Skin of body (tissue), 2 donors: ENCODE data around the gene P2RY4. TPM values are rescaled to one million over a fixed set of nuclear protein-coding genes. Genes with fewer than 3 reads are reported as not detected.
"Not testable (repeated sequence)": the region's sequence is repeated elsewhere in the genome, so short reads cannot be mapped to it uniquely, and the experiment has no call there.

ENCODE experiments used
- DNase-seq: peaks from one replicate; lab custom pipeline; 2025; lab: John Stamatoyannopoulos, UW
- total RNA-seq: library from RNA; depleted of rRNA; stranded (reverse); fragments of >200 nt; gene quantifications from one replicate; pipeline ENCODE4 v1.2.3, GENCODE V29; 2014

Gene P2RY4
- total RNA-seq = 0.69 TPM

DNA sequence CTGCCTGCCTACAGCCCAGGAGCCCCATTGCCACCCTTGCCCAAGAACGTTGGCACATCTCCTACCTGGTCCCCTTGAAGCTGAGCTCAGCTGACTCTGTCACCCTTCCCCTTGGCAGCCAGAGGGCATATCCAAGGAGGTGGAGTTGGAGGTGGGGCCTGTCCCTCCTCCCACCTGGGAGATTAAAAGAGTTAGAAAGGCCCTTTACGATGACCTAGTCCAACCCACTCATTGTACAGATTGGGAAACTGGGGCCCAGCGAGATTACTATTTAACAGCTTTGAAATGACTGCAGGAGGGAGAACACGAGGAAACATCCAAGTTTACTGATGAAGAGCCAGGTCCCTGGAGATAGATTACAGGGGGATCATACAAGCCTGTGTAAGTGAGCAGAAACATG lies at the start of gene P2RY4:
Gene P2RY4, minus strand, starts transcription at position 101 of the 400 bp plus-strand sequence. CDS start 580 bp downstream, outside the sequence.
- no peak for DNase-seq

DNA sequence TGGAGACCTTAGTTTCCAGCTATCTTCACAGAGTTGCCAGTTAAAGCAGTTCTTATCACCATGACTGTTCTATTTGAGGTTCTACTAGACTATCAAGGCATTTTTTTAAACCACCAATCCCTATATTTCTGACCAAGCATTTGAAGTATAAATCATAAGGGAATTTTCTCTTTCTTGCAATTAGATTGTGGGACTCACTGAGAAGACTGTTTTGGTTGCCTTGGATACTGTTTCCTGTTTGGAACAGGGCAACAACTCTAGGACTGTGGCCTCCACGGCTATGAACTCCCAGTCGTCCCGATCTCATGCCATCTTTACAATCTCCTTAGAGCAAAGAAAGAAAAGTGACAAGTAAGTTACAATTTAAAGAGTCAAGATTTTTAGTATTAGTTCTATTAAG lies 41.7 kb upstream of the P2RY4 start:
- no peak for DNase-seq

DNA sequence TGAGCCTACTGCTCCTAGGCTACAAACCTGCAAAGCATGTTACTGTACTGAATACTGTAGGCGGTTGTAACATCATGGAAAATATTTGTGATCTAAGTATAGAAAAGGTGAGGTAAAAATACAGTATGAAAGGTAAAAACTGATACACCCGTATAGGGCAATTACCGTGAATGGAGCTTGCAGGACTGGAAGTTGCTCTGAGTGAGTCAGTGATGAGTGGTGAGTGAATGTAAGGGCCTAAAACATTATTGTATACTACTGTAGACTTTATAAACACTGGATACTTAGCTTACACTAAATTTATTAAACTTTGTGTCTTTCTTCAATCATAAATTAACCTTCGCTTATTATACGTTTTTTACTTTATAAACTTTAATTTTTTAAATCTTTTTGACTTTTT lies 33.6 kb upstream of the P2RY4 start:
- no peak for DNase-seq

DNA sequence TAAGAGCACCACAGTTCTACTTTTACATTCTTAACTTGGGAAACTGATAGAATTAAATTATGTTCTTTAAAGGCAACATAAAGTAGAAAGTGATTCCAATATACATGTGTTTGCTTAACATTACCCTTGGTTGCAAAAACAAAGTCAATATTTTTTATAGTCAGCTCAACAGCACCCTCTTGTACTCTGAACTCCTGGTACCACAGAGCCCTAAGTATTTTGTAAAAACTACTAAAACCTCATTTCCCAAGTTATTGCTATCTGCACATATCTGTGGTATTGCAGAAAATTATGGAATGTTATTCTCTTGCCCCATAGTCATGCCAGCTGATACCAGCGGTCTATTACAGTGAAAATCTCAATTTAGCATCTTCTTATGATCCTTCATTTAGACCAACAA lies 32.8 kb upstream of the P2RY4 start:
- DNase-seq = no peak

DNA sequence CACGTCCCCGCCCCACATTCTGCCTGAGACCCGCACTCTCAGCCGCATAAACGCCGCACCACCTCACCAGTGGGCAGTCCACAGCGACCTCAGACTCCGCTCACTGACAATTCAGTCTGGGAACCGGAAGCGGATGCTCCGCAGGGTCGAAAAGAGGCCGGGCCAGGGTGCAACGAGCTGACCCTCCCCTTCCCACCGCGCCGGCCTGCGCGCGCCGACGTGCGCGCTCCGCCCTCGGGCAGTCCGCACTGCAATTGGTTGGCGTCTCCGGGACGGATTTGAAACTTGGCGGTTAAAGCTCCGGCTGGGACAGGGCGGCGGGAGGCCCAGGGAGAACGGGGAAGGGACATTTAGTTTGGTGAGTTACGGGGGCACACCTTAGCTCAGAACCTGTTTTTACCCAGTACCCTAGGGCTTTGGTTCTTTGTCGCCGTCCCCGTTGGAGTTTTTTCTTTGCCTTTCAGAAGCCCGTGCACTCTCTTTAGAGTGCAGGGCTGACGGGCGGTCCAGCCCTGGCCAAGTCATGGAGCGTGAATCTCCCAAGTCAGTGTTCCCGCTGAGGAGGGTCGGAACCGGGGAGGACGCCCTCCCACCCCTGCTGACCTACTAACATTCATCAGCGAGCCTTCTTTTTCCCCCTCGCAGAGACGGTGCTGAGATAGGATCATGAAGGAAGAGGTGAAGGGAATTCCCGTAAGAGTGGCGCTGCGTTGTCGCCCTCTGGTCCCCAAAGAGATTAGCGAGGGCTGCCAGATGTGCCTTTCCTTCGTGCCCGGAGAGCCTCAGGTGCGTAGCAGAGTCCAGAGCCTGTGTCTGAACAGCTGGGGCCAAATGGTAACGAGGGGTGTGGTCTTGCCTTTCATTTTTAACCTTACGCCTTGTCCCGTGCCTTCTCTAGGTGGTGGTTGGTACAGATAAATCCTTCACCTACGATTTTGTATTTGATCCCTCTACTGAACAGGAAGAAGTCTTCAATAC lies 30.1 kb upstream of the P2RY4 start, which contains the start of the genes KIF4A and PDZD11:
Gene KIF4A, plus strand, starts transcription at position 312 of the 978 bp plus-strand sequence. Its CDS starts 355 bp downstream, at position 667.
Gene PDZD11, minus strand, starts transcription at position 135 of the 978 bp plus-strand sequence. CDS start 586 bp downstream, outside the sequence.
- DNase-seq = peak; percentile 77

DNA sequence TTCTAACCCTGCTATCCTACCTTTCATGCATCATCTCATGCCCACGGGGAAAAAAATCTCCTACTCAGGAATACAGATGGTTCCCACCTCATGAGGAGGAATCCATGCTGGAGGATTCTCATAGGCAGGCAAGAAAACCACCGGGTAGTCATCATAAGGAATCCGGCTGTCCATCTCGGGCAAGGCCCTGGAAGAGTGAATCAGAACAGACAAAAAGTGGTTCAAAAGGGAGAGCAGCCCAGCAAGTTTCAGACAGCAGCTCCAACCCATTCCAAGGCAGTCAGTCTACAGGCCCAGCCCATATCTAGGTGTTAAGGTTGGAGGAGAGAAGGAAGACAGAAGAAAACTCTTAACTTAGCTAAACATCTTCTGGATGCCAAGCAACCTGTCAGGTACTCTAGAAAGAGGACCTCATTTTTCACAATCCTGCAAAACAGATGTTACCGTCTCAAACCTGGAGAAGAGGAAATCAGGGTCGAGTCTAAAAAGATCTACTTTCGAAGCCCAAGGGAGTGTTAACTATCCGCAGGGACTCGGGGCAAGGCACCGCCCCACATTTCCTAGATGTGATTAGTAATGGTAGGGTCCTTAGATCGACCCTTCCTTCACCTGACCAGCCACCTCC lies 29.3 kb upstream of the P2RY4 start:
- DNase-seq = no peak

DNA sequence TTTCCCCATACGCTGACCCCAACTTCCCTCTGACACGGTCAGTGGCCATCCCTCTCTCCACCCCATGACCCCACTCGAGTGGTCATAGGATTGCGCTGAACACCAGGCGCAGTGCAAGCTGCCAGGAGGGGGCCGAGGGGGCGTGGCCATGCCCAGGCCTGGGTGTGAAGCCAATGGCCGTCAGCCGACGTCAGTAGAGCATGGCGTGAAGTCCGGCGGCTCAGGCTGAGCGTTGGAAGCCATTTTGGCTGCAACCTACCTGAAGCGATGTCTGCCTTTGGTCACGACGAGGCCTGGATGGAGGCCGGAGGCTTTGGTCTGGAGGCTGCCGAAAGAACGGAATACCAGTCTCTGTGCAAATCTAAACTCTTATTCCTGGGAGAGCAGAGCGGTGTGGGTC lies 21.9 kb upstream of the P2RY4 start, which contains the start of gene RAB41:
Gene RAB41, plus strand, starts transcription at position 222 of the 400 bp plus-strand sequence. Its CDS starts 46 bp downstream, at position 268.
- no peak for DNase-seq

DNA sequence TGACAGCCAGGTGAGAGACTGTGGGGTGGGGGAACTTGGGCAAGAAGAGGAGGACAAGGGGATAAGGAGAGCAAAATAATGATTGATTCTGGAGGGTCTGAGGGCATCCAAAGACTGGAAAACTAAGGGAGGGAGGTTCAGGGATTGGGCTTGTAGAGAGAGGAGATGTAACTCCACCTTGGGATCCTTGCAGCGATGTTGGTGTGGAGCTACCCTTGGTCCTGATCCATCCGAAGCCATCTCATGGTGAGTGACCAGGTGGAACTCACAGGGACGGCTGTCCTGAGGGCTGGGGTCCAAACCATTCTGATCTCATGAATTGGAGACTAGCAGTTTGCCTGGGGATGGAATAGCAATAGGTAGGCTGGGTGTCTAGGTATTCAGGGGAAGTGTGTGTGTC lies 20.6 kb upstream of the P2RY4 start:
- no peak for DNase-seq

DNA sequence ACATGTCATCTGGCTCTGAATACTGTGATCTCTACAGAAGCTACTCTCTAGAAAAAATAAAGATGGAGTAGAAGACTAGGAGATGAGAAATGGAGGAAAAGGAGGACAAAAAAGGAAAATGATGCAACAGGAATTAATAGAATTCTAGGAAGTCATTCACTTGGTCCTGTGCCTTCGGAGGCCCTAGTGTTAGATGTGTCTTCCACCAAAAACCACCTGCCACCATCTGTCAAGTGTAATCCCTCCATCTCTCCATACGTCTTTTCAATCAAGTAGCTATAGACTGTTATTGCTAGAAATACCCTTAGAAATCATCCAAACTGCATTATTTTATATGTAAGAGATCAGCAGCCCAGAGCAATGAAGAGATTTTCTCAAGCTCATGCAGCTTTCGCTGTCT lies 19.1 kb upstream of the P2RY4 start:
- DNase-seq = no peak

DNA sequence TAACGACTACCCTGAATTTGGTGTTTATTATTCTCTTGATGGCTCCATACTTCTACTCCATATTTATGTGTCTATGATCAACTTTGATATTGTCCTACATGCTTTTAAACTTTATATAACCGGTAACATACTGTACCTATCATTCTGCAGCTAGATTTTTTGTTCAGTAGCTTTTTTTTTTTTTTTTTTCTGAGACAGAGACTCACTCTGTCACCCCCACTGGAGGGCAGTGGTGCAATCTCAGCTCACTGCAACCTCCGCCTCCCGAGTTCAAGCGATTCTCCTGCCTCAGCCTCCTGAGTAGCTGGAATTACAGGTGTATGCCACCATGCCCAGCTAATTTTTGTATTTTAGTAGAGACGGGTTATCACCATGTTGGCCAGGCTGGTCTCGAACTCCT lies 14.0 kb upstream of the P2RY4 start:
- DNase-seq = not testable (repeated sequence)

DNA sequence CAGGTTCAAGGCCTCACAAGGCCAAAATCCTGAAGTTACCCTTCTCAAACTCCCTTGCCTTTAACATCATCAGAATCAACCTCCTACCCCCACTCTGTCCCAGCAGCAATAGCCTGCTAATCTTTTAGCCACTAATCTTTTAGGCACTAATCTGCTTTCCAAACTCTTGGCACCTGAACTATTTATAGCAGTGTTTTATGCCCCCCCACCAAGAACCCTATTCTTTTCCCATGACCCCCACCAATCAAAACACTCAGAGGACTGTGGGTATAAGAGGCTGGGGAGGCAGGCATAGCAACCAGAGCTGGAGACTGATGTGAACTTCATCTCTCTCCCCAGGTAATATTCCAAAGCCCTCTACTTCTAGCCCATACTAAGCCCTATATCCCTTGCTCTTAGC lies 8.0 kb upstream of the P2RY4 start, which contains the start of gene ARR3:
Gene ARR3, plus strand, starts transcription at position 301 of the 400 bp plus-strand sequence. CDS start 1,052 bp downstream, outside the sequence.
- no peak for DNase-seq

DNA sequence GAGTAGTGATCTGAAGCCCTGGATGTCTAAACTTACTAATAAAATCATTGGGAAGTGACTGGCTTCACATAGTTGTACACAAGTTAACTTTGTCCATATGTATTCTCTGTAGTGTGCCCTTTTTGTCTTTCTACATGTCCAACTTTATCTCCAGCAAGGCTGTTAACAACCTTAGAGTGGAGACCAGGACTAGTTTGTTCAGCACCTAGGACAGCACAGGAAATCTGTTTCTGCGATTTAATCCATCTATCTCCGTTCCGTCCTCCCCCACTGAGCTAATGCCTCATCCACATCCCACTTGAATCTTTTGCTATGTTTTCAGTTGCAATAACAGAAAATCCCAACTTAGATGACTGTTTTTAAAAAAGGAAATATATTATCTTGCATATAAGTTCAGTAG lies 4.8 kb upstream of the P2RY4 start:
- no peak for DNase-seq

DNA sequence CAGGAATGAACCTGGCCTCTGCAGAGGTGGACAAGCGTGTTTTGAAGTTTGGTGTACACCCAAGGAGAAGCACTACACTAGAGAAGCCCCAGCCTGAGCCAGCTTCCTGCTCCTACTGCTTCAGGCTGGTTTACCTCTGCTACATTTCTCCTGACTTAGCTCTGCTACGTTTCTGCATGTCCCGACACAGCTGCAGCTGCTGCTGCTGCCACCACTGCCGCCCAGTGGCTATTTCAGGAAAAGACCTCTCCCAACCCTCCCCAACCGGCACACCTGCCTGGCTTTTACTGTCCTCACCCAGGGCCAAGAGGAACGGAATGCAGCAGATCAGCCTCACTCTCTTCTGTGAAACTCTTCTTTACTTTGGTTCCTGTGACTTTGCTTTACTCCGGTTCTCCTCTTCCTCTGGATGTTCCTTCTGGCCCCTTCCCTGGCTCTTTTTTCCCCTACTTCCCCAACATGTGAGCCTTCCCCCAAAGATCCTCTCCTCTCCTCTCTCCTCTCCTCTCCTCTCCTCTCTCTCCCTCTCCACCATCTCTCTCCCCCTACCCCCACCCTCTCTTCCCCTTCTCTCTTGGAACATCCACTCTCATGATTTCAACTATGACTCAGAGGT lies 3.1 kb upstream of the P2RY4 start:
- no peak for DNase-seq

DNA sequence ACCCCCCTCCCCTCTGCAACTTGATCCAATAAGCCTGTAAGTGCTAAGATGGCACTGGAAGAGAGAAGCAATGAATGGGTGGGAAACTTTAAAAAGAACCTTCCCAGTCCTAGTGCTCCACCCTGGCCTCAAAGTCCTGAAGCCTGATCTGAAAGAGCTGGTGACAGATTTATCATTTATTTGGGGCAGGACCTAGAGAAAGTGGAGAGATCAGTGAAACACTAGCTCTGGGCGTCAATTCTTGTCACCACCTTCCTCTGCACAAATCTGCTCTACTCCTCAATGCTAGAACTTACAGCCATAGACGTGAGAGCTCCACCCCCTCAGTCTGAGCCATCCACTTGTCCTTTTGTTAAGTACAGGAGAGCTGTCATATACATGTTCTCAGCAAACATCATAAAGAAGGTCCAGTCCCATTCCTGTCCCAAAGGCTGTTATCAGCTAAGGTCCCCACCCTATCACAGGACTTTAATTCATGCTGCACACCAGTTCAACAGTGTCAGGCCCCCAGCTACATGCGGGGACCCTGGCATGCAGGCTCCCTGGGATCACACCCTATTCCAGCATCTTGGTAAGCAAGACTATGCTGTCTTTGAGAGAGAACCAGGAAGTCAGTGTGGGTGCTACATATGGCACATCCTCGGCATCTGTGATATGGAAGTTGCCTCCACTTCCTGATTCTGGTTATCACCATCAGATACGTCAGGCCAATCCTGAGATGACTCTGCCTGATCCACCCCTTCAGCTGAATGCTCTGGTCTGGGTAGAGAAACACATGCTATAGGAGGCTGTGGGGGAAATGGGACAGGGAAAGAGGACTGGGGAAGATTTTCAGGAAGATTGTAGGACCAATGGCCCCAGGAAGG lies 2.3 kb downstream of the P2RY4 start:
- no peak for DNase-seq

DNA sequence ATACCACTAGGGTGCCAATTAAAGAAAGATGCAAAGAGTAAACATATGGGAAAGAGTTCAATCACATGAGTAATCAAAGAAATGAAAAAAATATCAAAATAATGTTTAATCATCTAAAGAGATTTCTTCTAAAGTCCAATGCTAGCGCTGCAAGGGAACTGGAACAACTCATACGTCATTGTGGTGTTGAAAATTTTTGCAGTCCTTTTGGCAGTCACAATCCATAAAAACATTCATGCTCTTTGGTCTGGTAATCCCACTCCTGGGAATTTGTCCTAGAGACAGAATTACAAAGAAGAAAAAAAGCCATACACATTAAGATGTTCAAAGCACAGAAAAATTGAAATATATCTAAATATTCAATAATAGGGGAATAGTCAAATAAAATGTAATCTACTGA lies 4.6 kb downstream of the P2RY4 start:
- no peak for DNase-seq

DNA sequence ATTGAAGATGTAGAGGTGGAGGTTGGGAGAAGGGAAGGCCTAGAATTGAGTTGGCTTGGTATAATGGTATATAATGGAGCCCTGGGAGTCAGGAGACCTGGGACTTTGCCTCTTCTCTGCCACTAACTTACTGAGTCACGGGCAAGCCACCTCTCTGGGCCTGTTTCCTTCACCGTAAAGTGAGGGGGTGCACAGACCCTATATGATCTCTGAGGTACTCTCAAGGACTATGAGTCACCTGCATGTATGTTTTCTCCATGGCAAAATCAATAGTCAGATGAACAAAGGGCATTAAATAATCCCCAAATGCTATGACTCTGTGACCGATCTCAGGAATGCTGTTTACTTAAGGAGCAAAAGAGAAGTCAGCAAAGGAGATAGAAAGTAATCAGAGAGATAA lies 5.1 kb downstream of the P2RY4 start:
- no peak for DNase-seq

DNA sequence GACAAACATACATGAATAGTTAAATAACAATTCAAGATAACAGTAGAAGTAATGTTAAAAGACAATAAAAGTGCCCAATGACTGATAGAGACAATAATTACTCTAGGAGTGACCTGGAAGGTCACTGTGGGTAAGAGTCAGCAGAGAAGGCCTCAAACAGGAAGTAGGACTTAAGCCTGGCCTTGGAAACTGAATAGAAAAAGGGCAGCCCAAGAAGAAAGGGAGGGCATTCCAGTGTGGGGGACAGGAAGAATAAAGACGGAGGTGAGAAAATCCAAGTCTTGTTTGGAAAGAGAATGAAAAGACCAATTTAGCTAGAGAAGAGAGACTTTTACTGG lies 6.0 kb downstream of the P2RY4 start:
- no peak for DNase-seq

DNA sequence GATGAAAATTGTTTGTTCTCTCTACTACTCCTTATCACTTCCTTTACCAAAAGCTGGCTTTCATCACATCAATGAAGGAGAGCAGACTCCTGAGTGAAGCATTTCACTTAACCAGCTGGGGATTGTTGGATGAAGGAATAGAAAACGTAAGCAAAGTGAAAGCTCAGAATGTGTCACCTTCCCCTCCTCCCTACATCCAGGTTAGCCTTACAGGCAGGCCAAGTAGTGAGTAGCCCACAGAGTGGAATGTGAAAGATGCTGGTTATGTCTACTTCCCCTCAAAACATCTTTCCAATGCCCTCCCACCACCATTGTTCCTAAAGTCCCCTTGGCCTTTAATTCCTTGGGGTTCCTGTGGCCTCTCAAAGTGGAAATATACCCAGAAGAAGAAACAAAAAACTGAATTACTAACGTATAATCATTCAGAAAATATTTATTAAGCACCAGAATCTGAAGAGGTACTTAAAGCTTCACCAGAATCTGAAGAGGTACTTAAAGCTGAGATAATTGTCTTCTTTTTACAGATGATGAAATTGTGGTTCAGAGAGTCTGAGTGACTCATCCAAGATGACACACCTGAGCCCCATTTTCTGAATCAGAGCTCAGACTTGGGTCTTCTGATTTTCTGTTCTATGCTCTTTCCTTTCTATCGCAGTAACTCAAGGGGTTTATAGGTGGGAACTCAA lies 6.5 kb downstream of the P2RY4 start:
- no peak for DNase-seq

DNA sequence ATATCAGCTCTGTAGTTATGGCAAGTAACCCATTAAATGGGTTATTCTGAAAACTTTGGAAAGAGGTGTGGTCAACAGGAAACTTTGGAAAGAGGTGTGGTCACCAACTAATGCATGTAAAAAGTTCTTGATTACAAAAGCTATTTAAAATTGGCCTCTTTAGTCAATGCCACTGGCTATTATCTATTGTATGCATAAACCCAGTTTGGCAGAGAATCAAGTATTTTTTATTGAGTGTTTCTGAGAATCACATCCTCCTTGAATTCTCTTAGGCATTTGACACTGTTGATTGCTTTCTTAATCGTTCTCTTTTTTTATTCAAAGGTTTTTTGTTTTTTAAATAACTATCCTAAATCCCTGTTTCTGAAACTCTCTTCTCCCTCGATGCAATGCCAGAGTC lies 7.5 kb downstream of the P2RY4 start:
- no peak for DNase-seq

DNA sequence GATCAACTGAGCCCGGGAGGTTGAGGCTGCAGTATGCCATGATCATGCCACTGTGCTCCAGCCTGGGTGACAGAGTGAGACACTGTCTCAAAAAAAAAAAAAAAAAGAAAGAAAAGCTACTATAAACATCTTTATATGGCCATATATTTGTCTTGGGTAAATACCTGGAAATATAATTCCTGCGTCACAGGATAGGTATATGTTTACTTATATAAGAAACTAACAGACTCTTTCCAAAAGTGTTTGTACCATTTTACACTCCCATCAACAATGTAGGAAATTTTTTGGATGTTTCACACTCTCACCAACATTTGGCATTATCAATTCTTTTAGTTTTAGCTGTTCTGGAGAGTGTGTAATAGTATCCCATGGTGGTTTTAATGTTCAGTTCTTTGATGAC lies 12.8 kb downstream of the P2RY4 start:
- no peak for DNase-seq
